K562 (cell line): Measurements from ENCODE around the gene ZNF521. TPM values are rescaled to one million over a fixed set of nuclear protein-coding genes. Genes with fewer than 3 reads are reported as not detected.

Experiments
- ATAC-seq: fragments of 200-7000 bp; cut with Tn5 transposase; 3 replicates; pipeline ENCODE4 v1.9.1; 2020; ENCODE audit warnings: moderate library complexity
- BruUV-seq: library from RNA; stranded (reverse); fragments of 400-500 nt; replicated peaks from 2 replicates; lab custom pipeline; 2021; lab: Mats Ljungman, UMichigan
- CTCF ChIA-PET: fragments of 300-600 bp; formaldehyde crosslinking; extraction: SDS; loops from one replicate; lab custom pipeline; 2021; ENCODE audit warnings: low intra/inter-chr PET ratio; lab: Yijun Ruan, JAX
- POLR2A ChIA-PET: fragments of 300-600, 350-650 bp; sonication (Branson Sonifier 250); formaldehyde crosslinking; extraction: SDS; loops from one replicate; lab custom pipeline; 2021; ENCODE audit warnings: antibody characterized with exemption, inconsistent platforms; lab: Yijun Ruan, JAX
- DNase-seq, 4 experiments: peaks; one replicate each; pipeline versions ENCODE4 v3.0.0 to v3.0.0-alpha.2; 2011 to 2018; ENCODE audit warnings: low spot score in 3 of 4, mixed read lengths in 3 of 4; ENCODE audit errors: extremely low read depth in 1 of 4
- FAIRE-seq: peaks from 2 replicates; lab custom pipeline; 2011; peaks lifted over from hg19 to GRCh38; lab: Jason Lieb, UNC
- H2AFZ ChIP-seq: 2 replicates; pipeline ENCODE4 v1.6.0; 2011; ENCODE audit warnings: low read depth, low read length, control low read depth, inconsistent platforms
- H3K27ac ChIP-seq: fragments of 200-600 bp; 3 replicates; pipeline ENCODE4 v1.8.0; 2011; ENCODE audit warnings: low read depth, mild to moderate bottlenecking, control low read depth, inconsistent platforms, low read length, moderate library complexity, mixed read lengths; ENCODE audit errors: extremely low read depth
- H3K27me3 ChIP-seq, 2 experiments: fragments of 300-600 bp in 1 of 2; 2 replicates in 1 of 2; 3 replicates in 1 of 2; pipeline versions ENCODE4 v1.6.0 to v1.8.0; 2011; ENCODE audit warnings: inconsistent platforms in 2 of 2, low read length in 2 of 2, mild to moderate bottlenecking in 1 of 2, mixed read lengths in 1 of 2, moderate library complexity in 1 of 2; ENCODE audit not compliant: control insufficient read depth in 2 of 2, insufficient read depth in 2 of 2
- H3K36me3 ChIP-seq: fragments of 300-600 bp; 3 replicates; pipeline ENCODE4 v1.8.0; 2011; ENCODE audit warnings: mild to moderate bottlenecking, low read length, inconsistent platforms; ENCODE audit not compliant: control insufficient read depth, insufficient read depth
- H3K4me1 ChIP-seq, 2 experiments: fragments of 200-600 bp in 1 of 2; replicated peaks in 1 of 2; 2 replicates in 1 of 2; 3 replicates in 1 of 2; pipeline versions ENCODE4 v1.5.1 to v1.8.0; 2011; ENCODE audit warnings: inconsistent platforms in 2 of 2, low read length in 2 of 2, mild to moderate bottlenecking in 1 of 2, mixed read lengths in 1 of 2, moderate library complexity in 1 of 2; ENCODE audit not compliant: control insufficient read depth in 2 of 2, insufficient read depth in 2 of 2
- H3K4me2 ChIP-seq: 2 replicates; pipeline ENCODE4 v1.6.1; 2011; ENCODE audit warnings: low read length, control low read depth, inconsistent platforms, mixed read lengths; ENCODE audit not compliant: insufficient read depth
- H3K4me3 ChIP-seq: fragments of 200-600 bp; sonication (generic), shearing (Covaris generic); 2 replicates; pipeline ENCODE4 v1.5.1; 2016; ENCODE audit warnings: control low read depth, inconsistent platforms
- H3K79me2 ChIP-seq: fragments of 200-600 bp; 3 replicates; pipeline ENCODE4 v1.8.0; 2011; ENCODE audit warnings: low read length, inconsistent platforms; ENCODE audit not compliant: control insufficient read depth, insufficient read depth
- H3K9ac ChIP-seq, 2 experiments: 2 replicates each; pipeline versions ENCODE4 v1.6.0 to v1.6.1; 2011; ENCODE audit warnings: low read depth in 2 of 2, low read length in 2 of 2, control low read depth in 1 of 2, inconsistent platforms in 1 of 2, mild to moderate bottlenecking in 1 of 2, mixed read lengths in 1 of 2; ENCODE audit not compliant: insufficient read depth in 1 of 2
- H3K9me1 ChIP-seq: one replicate; pipeline ENCODE4 v1.6.0; 2011; ENCODE audit warnings: inconsistent platforms, mild to moderate bottlenecking, low read length, moderate library complexity; ENCODE audit not compliant: control insufficient read depth, insufficient read depth
- H3K9me3 ChIP-seq: replicated peaks from 2 replicates; pipeline ENCODE4 v1.5.1; 2011; ENCODE audit warnings: low read depth, low read length, inconsistent platforms; ENCODE audit not compliant: control insufficient read depth, insufficient read depth
- H4K20me1 ChIP-seq: replicated peaks from 2 replicates; pipeline ENCODE4 v1.6.1; 2011; ENCODE audit warnings: low read length, inconsistent platforms, mixed read lengths; ENCODE audit not compliant: control insufficient read depth, insufficient read depth
- CBFA2T2 ChIP-seq: fragments of 450-650 bp; conservative IDR thresholded peaks from 2 replicates; pipeline ENCODE4 v1.6.1; 2017; ENCODE audit warnings: mild to moderate bottlenecking
- CEBPB ChIP-seq: fragments of 450-650 bp; IDR thresholded peaks from 2 replicates; pipeline ENCODE4 v1.6.1; 2016; ENCODE audit warnings: missing genetic modification characterization, missing compliant biosample characterization
- DNMT1 ChIP-seq: fragments of 450-650 bp; IDR thresholded peaks from 2 replicates; pipeline ENCODE4 v1.6.1; 2016; ENCODE audit warnings: antibody characterized with exemption, mild to moderate bottlenecking
- RAD51 ChIP-seq: fragments of 450-650 bp; IDR thresholded peaks from 2 replicates; pipeline ENCODE4 v1.7.1; 2016; ENCODE audit warnings: low read depth, mild to moderate bottlenecking, borderline replicate concordance
- TOE1 ChIP-seq, 2 experiments: fragments of 450-650 bp in 1 of 2; sonication (generic) in 1 of 2; formaldehyde crosslinking in 1 of 2; IDR thresholded peaks; 2 replicates each; pipeline versions ENCODE4 v1.7.1 to v1.8.0; 2016 to 2022; ENCODE audit warnings: borderline replicate concordance in 2 of 2, mild to moderate bottlenecking in 2 of 2, antibody characterized with exemption in 1 of 2, inconsistent platforms in 1 of 2, low read depth in 1 of 2, missing genetic modification reagents in 1 of 2, moderate library complexity in 1 of 2
- WGBS: fragments of 100-300 bp; shearing (Covaris generic); methylation state at CpG from one replicate; pipeline ENCODE4 v1.1.6; 2016; ENCODE audit warnings: low coverage, mixed read lengths; ENCODE audit not compliant: insufficient coverage; ENCODE audit errors: missing lambda C conversion rate; 5-methylcytosine and 5-hydroxymethylcytosine counted together
- in situ Hi-C: fragments of 300-500 bp; cut with MboI; formaldehyde crosslinking; loops from 4 replicates; pipeline ENCODE4 v1.15.0; 2018; ENCODE audit warnings: inconsistent platforms, mixed read lengths
- intact Hi-C: fragments of 100-400 bp; cut with micrococcal nuclease; formaldehyde crosslinking; loops from 2 replicates; pipeline ENCODE4 v1.14.2; 2022
- polyA plus RNA-seq, 8 experiments: library from polyadenylated mRNA; depleted of rRNA in 4 of 8; stranded (reverse) in 5 of 8; unstranded in 3 of 8; fragments of >200 nt; fragmentation: Nextera tagmentation in 2 of 8; fragmentation: Illumina TruSeq in 1 of 8; extraction: Ambion mirVana in 2 of 8; extraction: Trizol in 1 of 8; gene quantifications; 2 replicates each; pipeline versions ENCODE4 v1.2.1 to v1.2.3, GENCODE V29; 2011 to 2014; ENCODE audit warnings: inconsistent platforms in 1 of 8, missing spikeins in 1 of 8
- total RNA-seq, 7 experiments: library from RNA; depleted of rRNA in 6 of 7; stranded (reverse); fragments of >200 nt in 6 of 7; fragmentation: Illumina TruSeq in 2 of 7; extraction: Trizol in 2 of 7; gene quantifications; 2 replicates each; pipeline versions ENCODE4 v1.2.1 to v1.2.3, GENCODE V29; 2011 to 2021; ENCODE audit warnings: low replicate concordance in 1 of 7
- TF ChIP-seq, protein P1 (sequence below): sonication (generic); formaldehyde crosslinking; IDR thresholded peaks from 2 replicates; pipeline ENCODE4 v1.5.0; 2020; ENCODE audit warnings: missing genetic modification reagents
- TF ChIP-seq, protein P2 (sequence below): fragments of 450-650 bp; formaldehyde crosslinking; IDR thresholded peaks from 2 replicates; pipeline ENCODE4 v1.4.0; 2020; ENCODE audit warnings: mild to moderate bottlenecking, mixed read lengths
- TF ChIP-seq, protein P3 (sequence below): fragments of 450-650 bp; IDR thresholded peaks from 2 replicates; pipeline ENCODE4 v1.7.0; 2016; ENCODE audit warnings: borderline replicate concordance

ZNF521 gene
- total and polyA plus RNA-seq, 9 of the 15 experiments (the other 6 are each of a cell fraction or from before 2014, with no cell fraction given) = 1.2 to 5.8 (median 1.6) TPM

DNA sequence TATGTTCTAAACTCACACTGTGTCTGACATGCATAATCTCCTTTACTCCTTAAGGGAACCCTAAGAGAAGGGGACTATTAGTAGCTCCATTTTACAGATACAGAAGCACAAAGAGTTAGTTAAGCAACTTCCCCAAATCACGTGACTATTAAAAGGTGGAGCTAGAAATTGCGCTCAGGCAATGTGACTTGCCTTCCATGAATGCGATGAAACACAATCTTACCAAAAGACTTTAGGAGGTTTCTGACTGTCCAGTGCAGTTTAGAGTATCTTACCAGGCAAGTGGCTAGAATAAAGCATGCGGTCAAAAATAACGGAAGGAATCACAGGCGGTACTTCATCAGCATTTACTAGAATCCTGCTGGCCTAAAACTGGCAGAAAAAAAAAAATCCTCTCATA, 70.4 kb downstream of the ZNF521 start:
- no peak overlapping the region for H2AFZ ChIP-seq
- DNase-seq (no peak), FAIRE-seq (no peak), ATAC-seq (no peak)
- H3K79me2 ChIP-seq = no peaks in the 10 kb centered on the region
- intact Hi-C loops (no loop called here), in situ Hi-C loops (no loop called here)
- H3K4me3 ChIP-seq = no peak overlapping the region
- no peaks in the 10 kb centered on the region for H3K4me1 ChIP-seq
- H3K9ac ChIP-seq = no peak overlapping the region
- no peaks in the 10 kb centered on the region; a peak in 1 of 5 replicates for H3K27me3 ChIP-seq
- TF ChIP-seq CEBPB (tag) = peak; percentile 28; the same call in 1 of the 2 replicates
- TF ChIP-seq RAD51 = peak; percentile 84
- TF ChIP-seq DNMT1 = no peak
- peak; percentile 87; the same call in 1 of the 2 replicates for TF ChIP-seq TOE1 (IDR thresholded peaks at IDR 0.05; ENCODE audit: borderline replicate concordance)
- TF ChIP-seq TOE1 (CRISPR knock-in tag; IDR thresholded peaks at IDR 0.05; ENCODE audit: borderline replicate concordance, low read depth) = no peak
- TF ChIP-seq, protein P1, sequence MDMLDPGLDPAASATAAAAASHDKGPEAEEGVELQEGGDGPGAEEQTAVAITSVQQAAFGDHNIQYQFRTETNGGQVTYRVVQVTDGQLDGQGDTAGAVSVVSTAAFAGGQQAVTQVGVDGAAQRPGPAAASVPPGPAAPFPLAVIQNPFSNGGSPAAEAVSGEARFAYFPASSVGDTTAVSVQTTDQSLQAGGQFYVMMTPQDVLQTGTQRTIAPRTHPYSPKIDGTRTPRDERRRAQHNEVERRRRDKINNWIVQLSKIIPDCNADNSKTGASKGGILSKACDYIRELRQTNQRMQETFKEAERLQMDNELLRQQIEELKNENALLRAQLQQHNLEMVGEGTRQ (CRISPR knock-in tag) = peak; percentile 55
- TF ChIP-seq, protein P2, sequence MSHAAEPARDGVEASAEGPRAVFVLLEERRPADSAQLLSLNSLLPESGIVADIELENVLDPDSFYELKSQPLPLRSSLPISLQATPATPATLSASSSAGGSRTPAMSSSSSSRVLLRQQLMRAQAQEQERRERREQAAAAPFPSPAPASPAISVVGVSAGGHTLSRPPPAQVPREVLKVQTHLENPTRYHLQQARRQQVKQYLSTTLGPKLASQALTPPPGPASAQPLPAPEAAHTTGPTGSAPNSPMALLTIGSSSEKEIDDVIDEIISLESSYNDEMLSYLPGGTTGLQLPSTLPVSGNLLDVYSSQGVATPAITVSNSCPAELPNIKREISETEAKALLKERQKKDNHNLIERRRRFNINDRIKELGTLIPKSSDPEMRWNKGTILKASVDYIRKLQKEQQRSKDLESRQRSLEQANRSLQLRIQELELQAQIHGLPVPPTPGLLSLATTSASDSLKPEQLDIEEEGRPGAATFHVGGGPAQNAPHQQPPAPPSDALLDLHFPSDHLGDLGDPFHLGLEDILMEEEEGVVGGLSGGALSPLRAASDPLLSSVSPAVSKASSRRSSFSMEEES (CRISPR knock-in tag) = peak; percentile 98
- TF ChIP-seq, protein P3, sequence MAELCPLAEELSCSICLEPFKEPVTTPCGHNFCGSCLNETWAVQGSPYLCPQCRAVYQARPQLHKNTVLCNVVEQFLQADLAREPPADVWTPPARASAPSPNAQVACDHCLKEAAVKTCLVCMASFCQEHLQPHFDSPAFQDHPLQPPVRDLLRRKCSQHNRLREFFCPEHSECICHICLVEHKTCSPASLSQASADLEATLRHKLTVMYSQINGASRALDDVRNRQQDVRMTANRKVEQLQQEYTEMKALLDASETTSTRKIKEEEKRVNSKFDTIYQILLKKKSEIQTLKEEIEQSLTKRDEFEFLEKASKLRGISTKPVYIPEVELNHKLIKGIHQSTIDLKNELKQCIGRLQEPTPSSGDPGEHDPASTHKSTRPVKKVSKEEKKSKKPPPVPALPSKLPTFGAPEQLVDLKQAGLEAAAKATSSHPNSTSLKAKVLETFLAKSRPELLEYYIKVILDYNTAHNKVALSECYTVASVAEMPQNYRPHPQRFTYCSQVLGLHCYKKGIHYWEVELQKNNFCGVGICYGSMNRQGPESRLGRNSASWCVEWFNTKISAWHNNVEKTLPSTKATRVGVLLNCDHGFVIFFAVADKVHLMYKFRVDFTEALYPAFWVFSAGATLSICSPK = no peak
- 0 out of 2 replicates have a peak, but pooled peaks have one; percentile 19 for TF ChIP-seq CBFA2T2
- no peaks in the 10 kb centered on the region for H3K9me3 ChIP-seq
- ChIA-PET CTCF (no interaction called here), POLR2A (no interaction called here)
- H3K36me3 ChIP-seq = no peaks in the 10 kb centered on the region
- no peaks in the 10 kb centered on the region for H3K9me1 ChIP-seq
- H3K4me2 ChIP-seq = no peak overlapping the region
- H4K20me1 ChIP-seq = no peaks in the 10 kb centered on the region
- BruUV-seq = no TSS peak
- no peak overlapping the region for H3K27ac ChIP-seq
- WGBS = 7% methylated on average over 6 of the region's 6 CpGs
